GM21515 (cell line): ENCODE results near the gene COL12A1.

Experiments
- ATAC-seq: cut with Tn5 transposase; IDR thresholded peaks from one replicate; pipeline ENCODE4 v1.9.1; 2021; ENCODE audit not compliant: unreplicated experiment

The COL12A1 gene

DNA sequence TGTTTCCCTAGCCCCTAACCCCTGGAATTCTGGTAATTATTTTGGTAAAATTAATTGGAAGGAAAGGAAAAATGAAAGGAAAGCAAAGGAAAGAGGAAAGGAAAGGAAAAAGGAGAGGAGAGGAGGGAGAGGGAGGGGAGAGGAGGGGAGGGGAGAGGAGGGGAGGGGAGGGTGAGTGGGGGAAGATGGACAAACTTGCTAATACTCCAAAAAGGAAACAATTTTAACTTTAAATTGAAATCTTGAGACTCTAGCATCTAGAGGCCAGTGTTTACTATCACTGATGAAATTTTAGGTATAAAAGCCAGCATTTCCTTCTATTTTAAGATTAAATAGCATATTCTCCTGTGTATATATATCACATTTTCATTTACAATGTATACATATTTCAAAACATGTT lies 156.5 kb downstream of the COL12A1 start:
- ATAC-seq: no peak

DNA sequence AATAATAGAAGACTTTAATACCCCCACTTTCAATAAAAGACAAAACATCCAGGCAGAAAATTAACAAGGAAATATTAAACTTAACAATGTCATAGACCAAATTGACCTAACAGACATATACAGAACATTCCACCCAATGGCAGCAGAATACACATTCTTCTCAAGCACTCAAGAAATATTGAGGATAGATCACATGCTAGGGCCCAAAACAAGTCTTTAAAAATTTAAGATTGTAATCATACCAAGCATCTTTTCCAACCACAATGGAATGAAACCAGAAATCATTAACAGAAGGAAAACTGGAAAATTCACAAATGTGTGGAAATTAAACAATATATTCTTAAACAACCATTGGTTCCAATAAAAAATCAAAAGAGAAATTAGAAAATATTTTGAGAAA lies 161.0 kb downstream of the COL12A1 start:
- ATAC-seq: no peak

DNA sequence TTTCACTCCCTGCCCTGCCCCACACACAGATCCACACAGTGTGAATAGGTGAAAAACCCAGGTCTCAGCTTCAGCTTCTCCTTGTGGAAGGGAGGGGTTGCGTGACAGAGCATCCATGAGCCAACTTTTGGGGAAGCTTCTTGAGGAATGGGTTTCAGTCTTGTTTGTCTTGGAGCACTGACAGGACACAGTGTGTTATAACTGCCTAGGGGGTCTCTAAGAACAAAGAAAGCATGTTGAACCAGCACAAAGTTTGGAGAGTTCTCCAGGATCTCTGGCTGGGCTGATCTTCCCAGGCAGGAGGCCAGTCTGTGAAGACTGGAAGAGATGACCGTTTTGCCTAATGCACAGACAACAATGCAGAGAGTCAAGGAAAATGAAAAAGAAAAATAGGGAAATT lies 164.5 kb downstream of the COL12A1 start:
- no peak for ATAC-seq
